Fibroblast of the aortic adventitia (primary cell): ENCODE measurements around the gene AURKA. TPM values are rescaled to one million over a fixed set of nuclear protein-coding genes. Genes with fewer than 3 reads are reported as not detected.

ENCODE experiments used
- DNase-seq: peaks from one replicate; pipeline ENCODE4 v3.0.0-alpha.2; 2010; ENCODE audit warnings: low read depth
- H3K4me3 ChIP-seq: 2 replicates; pipeline ENCODE4 v1.5.1; 2011; ENCODE audit warnings: low read depth, mild to moderate bottlenecking, control low read depth, low read length, moderate library complexity
- total RNA-seq: library from RNA; depleted of rRNA; stranded (reverse); fragments of >200 nt; gene quantifications from 2 replicates; pipeline ENCODE4 v1.2.3, GENCODE V29; 2012; ENCODE audit warnings: low replicate concordance
- TF ChIP-seq, protein P1 (sequence below): IDR thresholded peaks from 2 replicates; pipeline ENCODE4 v1.5.1; 2011; ENCODE audit warnings: mild to moderate bottlenecking, low read length, control low read depth, inconsistent platforms; ENCODE audit not compliant: insufficient read depth

Gene AURKA
- total RNA-seq, 1 donor, result 29.1 TPM

DNA sequence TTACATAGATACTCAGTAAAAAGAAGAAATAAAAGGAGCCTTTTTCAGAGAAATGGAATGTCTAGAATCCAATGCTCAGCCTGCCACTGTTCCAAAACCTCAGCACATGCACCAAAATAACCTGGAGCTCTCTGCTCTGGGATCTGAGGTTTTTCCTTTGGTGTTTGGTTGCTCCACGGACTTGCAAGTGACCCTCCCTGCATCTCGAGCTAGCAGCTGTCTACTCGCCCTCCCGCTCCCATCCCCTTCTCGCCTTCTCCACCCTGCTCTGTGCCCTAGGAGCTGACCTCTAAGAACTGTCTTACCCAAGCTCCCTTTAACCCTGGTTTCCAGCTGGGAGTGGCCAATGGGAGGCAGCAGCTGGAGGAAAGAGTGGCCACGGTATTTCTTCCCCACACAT, 68.4 kb downstream of the AURKA start:
- DNase-seq, result no peak
- TF ChIP-seq, protein P1, sequence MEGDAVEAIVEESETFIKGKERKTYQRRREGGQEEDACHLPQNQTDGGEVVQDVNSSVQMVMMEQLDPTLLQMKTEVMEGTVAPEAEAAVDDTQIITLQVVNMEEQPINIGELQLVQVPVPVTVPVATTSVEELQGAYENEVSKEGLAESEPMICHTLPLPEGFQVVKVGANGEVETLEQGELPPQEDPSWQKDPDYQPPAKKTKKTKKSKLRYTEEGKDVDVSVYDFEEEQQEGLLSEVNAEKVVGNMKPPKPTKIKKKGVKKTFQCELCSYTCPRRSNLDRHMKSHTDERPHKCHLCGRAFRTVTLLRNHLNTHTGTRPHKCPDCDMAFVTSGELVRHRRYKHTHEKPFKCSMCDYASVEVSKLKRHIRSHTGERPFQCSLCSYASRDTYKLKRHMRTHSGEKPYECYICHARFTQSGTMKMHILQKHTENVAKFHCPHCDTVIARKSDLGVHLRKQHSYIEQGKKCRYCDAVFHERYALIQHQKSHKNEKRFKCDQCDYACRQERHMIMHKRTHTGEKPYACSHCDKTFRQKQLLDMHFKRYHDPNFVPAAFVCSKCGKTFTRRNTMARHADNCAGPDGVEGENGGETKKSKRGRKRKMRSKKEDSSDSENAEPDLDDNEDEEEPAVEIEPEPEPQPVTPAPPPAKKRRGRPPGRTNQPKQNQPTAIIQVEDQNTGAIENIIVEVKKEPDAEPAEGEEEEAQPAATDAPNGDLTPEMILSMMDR, result no peak

DNA sequence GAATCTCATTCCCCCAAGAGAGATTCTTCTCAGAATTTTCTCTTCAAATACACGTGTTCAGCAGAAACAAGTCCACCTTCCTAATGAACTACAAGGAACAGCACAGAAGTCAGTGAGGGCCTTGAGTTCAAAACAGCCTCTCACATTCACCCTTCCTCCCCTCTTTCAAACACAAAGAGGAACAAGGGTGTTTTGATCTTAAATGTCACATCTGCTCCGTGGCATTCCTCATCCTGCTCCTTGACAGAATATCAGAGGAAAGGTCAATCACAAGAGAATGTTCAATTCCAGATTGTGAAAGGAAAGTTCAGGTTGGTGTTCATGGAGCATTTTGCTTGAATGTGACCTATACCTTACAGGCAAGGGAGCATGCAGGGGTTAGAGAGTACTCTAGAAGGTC, 68.8 kb downstream of the AURKA start:
- TF ChIP-seq, protein P1, result no peak
- DNase-seq, result no peak
- H3K4me3 ChIP-seq, result no peak overlapping the region

More for the DNA sequence above, 68.4 kb downstream of the AURKA start:
- H3K4me3 ChIP-seq, result no peak overlapping the region

DNA sequence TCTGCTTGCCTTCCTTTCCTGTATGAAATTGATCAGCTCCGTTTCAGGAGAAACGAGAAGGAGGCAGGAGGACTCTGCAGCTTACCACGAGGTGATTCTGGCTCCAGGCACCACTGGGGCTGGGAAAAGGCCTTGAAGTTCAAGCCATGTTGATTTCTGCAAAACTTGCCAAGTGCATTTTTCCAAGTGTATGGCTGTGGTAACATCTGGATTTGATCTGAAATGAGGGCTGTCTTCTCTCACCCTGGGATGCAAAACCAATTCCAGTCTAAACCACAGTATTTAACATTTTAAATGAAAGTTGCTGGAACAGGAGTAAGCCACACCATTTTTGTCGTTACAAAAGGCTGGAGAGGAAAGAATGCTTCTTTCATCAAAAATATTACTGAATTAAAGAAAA, 69.3 kb downstream of the AURKA start:
- peak; percentile 50 for DNase-seq
- TF ChIP-seq, protein P1, result no peak
- no peak overlapping the region for H3K4me3 ChIP-seq

Other genes starting within 250 kb of the AURKA start
- not detected in 2 replicates for gene MC3R, start 143.5 kb downstream of the AURKA start, total RNA-seq
- 53.3 and 56.1 TPM in 2 replicates for gene FAM210B, start 33.2 kb downstream of the AURKA start, total RNA-seq
- gene CSTF1, start 430 bp upstream of the AURKA start, total RNA-seq, result 36.1 and 49.6 TPM in 2 replicates
- 0.09 and 0.49 TPM in 2 replicates for gene CASS4, start 20.0 kb upstream of the AURKA start, total RNA-seq
- 61.5 and 66.1 TPM in 2 replicates for gene RTF2, start 76.4 kb upstream of the AURKA start, total RNA-seq
- not detected in 2 replicates for gene FAM209A, start 132.5 kb upstream of the AURKA start, total RNA-seq
- not detected in 2 replicates for gene FAM209B, start 141.0 kb upstream of the AURKA start, total RNA-seq
- 0.08 TPM in 1 of 2 replicates, not detected in the other for gene TFAP2C, start 237.1 kb upstream of the AURKA start, total RNA-seq